MM.1S (cell line): Measurements from ENCODE around the gene ZKSCAN1.

ENCODE experiments used
- DNase-seq: peaks from one replicate; pipeline ENCODE4 v3.0.0-alpha.2; 2015
- H2AFZ ChIP-seq: fragments of 300-600 bp; sonication (generic); 2 replicates; pipeline ENCODE4 v1.6.0; 2016; ENCODE audit warnings: antibody characterized with exemption, low read length
- H3F3A ChIP-seq: fragments of 300-600 bp; sonication (generic); 2 replicates; pipeline ENCODE4 v1.6.1; 2016; ENCODE audit warnings: mild to moderate bottlenecking, antibody characterized with exemption, low read length, moderate library complexity, mixed read lengths; ENCODE audit not compliant: insufficient read depth
- H3K27ac ChIP-seq: fragments of 300-600 bp; sonication (generic); 2 replicates; pipeline ENCODE4 v1.5.1; 2016; ENCODE audit warnings: mild to moderate bottlenecking, low read length
- H3K27me3 ChIP-seq: fragments of 300-600 bp; sonication (generic); replicated peaks from 2 replicates; pipeline ENCODE4 v1.6.0; 2016; ENCODE audit warnings: low read length; ENCODE audit not compliant: insufficient read depth
- H3K36me3 ChIP-seq: fragments of 300-600 bp; sonication (generic); replicated peaks from 2 replicates; pipeline ENCODE4 v1.6.1; 2016; ENCODE audit warnings: mild to moderate bottlenecking, low read length, mixed read lengths; ENCODE audit not compliant: insufficient read depth
- H3K4me1 ChIP-seq: fragments of 300-600 bp; sonication (generic); 2 replicates; pipeline ENCODE4 v1.6.1; 2016; ENCODE audit warnings: low read length, mixed read lengths
- H3K4me2 ChIP-seq: fragments of 300-600 bp; sonication (generic); 2 replicates; pipeline ENCODE4 v1.6.0; 2016; ENCODE audit warnings: low read depth, low read length
- H3K4me3 ChIP-seq: fragments of 300-600 bp; sonication (generic); 2 replicates; pipeline ENCODE4 v1.5.1; 2016; ENCODE audit warnings: low read length, mixed read lengths
- H3K79me2 ChIP-seq: fragments of 300-600 bp; sonication (generic); 2 replicates; pipeline ENCODE4 v1.6.1; 2016; ENCODE audit warnings: mixed run types, low read length, mixed read lengths
- H3K9ac ChIP-seq: fragments of 300-600 bp; sonication (generic); 2 replicates; pipeline ENCODE4 v1.6.1; 2016; ENCODE audit warnings: low read length, mixed read lengths
- H3K9me2 ChIP-seq: fragments of 300-600 bp; sonication (generic); replicated peaks from 2 replicates; pipeline ENCODE4 v1.6.1; 2016; ENCODE audit warnings: mild to moderate bottlenecking, low read length, mixed read lengths; ENCODE audit not compliant: insufficient read depth
- H3K9me3 ChIP-seq: fragments of 300-600 bp; sonication (generic); replicated peaks from 2 replicates; pipeline ENCODE4 v1.6.1; 2016; ENCODE audit warnings: mild to moderate bottlenecking, low read length, mixed read lengths; ENCODE audit not compliant: insufficient read depth
- H4K20me1 ChIP-seq: fragments of 300-600 bp; sonication (generic); 2 replicates; pipeline ENCODE4 v1.6.1; 2016; ENCODE audit warnings: mild to moderate bottlenecking, low read length, moderate library complexity, mixed read lengths; ENCODE audit not compliant: insufficient read depth
- EZH2 ChIP-seq: fragments of 300-600 bp; sonication (generic); optimal IDR thresholded peaks from 2 replicates; pipeline ENCODE3; 2017; ENCODE audit warnings: low read depth, mild to moderate bottlenecking, antibody characterized with exemption, low read length, mixed read lengths
- EZH2phosphoT487 ChIP-seq: fragments of 300-600 bp; sonication (generic); IDR thresholded peaks from 2 replicates; pipeline ENCODE4 v1.6.1; 2018; ENCODE audit warnings: antibody characterized with exemption, low read length
- TF ChIP-seq, protein P1 (sequence below): fragments of 300-600 bp; sonication (generic); IDR thresholded peaks from 2 replicates; pipeline ENCODE4 v1.5.1; 2016; ENCODE audit warnings: antibody characterized with exemption, low read length, mixed read lengths

The ZKSCAN1 gene

DNA sequence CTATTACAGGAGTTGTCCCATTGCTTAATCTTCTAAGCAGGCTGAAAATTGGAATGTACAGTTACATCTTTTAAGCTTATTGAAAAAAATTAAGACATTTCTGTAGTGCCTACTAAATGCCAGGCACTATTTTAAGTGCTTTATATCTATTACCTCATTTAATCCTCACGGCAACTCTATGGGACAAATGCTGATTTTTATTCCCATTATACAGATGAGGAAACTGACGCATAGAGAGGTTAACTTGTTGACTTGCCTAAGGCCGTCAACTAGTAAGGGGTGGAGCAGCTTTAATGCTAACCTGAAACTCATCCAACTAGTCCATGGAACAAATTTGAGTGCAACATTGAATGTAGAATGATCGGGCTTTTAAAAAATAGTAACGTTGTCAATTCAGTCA is 2.5 kb downstream of the ZKSCAN1 start:
- no peak overlapping the region for H2AFZ ChIP-seq
- no peak overlapping the region for H3K27ac ChIP-seq
- DNase-seq = no peak
- no peak overlapping the region for H3K9ac ChIP-seq
- H3F3A ChIP-seq = no peaks in the 10 kb centered on the region
- H3K9me2 ChIP-seq = no peaks in the 10 kb centered on the region
- no peaks in the 10 kb centered on the region; the same call in 1 of the 2 replicates for H3K36me3 ChIP-seq
- no peak for TF ChIP-seq EZH2
- TF ChIP-seq, protein P1, sequence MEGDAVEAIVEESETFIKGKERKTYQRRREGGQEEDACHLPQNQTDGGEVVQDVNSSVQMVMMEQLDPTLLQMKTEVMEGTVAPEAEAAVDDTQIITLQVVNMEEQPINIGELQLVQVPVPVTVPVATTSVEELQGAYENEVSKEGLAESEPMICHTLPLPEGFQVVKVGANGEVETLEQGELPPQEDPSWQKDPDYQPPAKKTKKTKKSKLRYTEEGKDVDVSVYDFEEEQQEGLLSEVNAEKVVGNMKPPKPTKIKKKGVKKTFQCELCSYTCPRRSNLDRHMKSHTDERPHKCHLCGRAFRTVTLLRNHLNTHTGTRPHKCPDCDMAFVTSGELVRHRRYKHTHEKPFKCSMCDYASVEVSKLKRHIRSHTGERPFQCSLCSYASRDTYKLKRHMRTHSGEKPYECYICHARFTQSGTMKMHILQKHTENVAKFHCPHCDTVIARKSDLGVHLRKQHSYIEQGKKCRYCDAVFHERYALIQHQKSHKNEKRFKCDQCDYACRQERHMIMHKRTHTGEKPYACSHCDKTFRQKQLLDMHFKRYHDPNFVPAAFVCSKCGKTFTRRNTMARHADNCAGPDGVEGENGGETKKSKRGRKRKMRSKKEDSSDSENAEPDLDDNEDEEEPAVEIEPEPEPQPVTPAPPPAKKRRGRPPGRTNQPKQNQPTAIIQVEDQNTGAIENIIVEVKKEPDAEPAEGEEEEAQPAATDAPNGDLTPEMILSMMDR = no peak
- no peak for TF ChIP-seq EZH2phosphoT487
- no peaks in the 10 kb centered on the region for H4K20me1 ChIP-seq
- H3K9me3 ChIP-seq = no peaks in the 10 kb centered on the region
- H3K4me3 ChIP-seq = no peak overlapping the region
- H3K79me2 ChIP-seq = peaks cover 65% of the 10 kb centered on the region
- no peaks in the 10 kb centered on the region for H3K27me3 ChIP-seq
- peaks cover 6% of the 10 kb centered on the region; the same call in 1 of the 2 replicates for H3K4me1 ChIP-seq
- no peak overlapping the region for H3K4me2 ChIP-seq

DNA sequence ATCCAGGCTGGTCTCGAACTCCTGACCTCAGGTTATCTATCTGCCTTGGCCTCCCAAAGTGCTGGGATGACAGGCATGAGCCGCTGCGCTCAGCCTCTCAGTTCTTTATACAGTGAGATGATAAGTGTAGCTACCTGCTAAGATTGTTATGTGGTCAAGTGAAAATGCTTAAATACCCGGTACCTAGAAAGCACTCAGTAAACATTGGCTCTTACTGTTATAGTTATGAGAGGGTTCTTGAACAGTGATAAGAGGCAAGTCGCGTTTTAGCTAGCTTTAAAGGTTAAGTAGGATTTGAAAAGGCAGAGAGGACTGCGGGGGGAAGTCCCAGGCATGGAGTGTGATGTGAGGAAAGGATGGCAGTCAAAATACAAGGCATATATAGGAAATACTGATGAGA is 4.5 kb downstream of the ZKSCAN1 start:
- TF ChIP-seq, protein P1 = no peak
- TF ChIP-seq EZH2phosphoT487 = no peak
- TF ChIP-seq EZH2 = no peak

DNA sequence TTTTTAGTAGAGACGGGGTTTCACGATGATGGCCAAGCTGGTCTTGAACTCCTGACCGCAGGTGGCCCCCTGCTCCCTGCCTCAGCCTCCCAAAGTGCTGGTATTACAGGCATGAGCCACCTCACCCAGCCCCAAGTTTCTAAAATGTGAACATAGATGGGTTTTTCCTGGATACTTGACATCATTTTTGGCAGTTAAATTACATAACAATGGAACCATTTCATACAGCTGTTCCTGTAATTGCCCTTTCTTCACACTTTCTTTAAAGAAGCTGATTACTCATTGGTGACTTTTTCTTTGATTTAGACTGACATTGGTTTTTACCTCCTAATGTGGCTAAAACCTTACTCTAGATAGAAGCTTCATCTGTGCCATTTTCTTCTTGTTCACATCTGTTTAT is 5.9 kb downstream of the ZKSCAN1 start:
- Histone ChIP-seq H3K9me2 (no peaks in the 10 kb centered on the region), H3K27me3 (no peaks in the 10 kb centered on the region), H3K9me3 (no peaks in the 10 kb centered on the region), H3K27ac (no peak overlapping the region), H3K79me2 (peaks cover 59% of the 10 kb centered on the region), H3K9ac (no peak overlapping the region), H3K36me3 (no peaks in the 10 kb centered on the region; the same call in none of the 2 replicates), H4K20me1 (no peaks in the 10 kb centered on the region), H3F3A (no peaks in the 10 kb centered on the region), H3K4me1 (peaks cover 6% of the 10 kb centered on the region; the same call in 1 of the 2 replicates), H3K4me2 (no peak overlapping the region), H3K4me3 (no peak overlapping the region), H2AFZ (no peak overlapping the region)
- no peak for TF ChIP-seq EZH2
- TF ChIP-seq, protein P1 = no peak
- no peak for TF ChIP-seq EZH2phosphoT487
- no peak for DNase-seq

More for the DNA sequence above, 4.5 kb downstream of the ZKSCAN1 start:
- H3F3A ChIP-seq = no peaks in the 10 kb centered on the region
- H3K4me1 ChIP-seq = peaks cover 6% of the 10 kb centered on the region; the same call in 1 of the 2 replicates
- H4K20me1 ChIP-seq = no peaks in the 10 kb centered on the region
- no peak overlapping the region for H3K4me3 ChIP-seq
- H3K36me3 ChIP-seq = no peaks in the 10 kb centered on the region; the same call in none of the 2 replicates
- H3K9me2 ChIP-seq = no peaks in the 10 kb centered on the region
- H2AFZ ChIP-seq = no peak overlapping the region
- H3K79me2 ChIP-seq = peaks cover 68% of the 10 kb centered on the region
- H3K9me3 ChIP-seq = no peaks in the 10 kb centered on the region
- H3K4me2 ChIP-seq = no peak overlapping the region
- no peak overlapping the region for H3K27ac ChIP-seq
- no peak overlapping the region for H3K9ac ChIP-seq
- H3K27me3 ChIP-seq = no peaks in the 10 kb centered on the region
- no peak for DNase-seq
